IMR-90 (cell line): ENCODE measurements around the gene TAL1. TPM values are rescaled to one million over a fixed set of nuclear protein-coding genes. Genes with fewer than 3 reads are reported as not detected.

Experiments used
- ATAC-seq: fragments of 200-7000 bp; cut with Tn5 transposase; 2 replicates; pipeline ENCODE4 v1.9.1; 2020; ENCODE audit warnings: low read depth, mild to moderate bottlenecking, moderate library complexity
- BruUV-seq: library from RNA; stranded (reverse); fragments of 400-500 nt; replicated peaks from 2 replicates; lab custom pipeline; 2021; lab: Mats Ljungman, UMichigan
- CTCF ChIA-PET: fragments of 300-600 bp; formaldehyde crosslinking; extraction: SDS; loops from one replicate; lab custom pipeline; 2021; ENCODE audit warnings: antibody characterized with exemption; lab: Yijun Ruan, JAX
- POLR2A ChIA-PET: fragments of 300-600 bp; sonication (Branson Sonifier 250); formaldehyde crosslinking; loops from one replicate; lab custom pipeline; 2022; ENCODE audit warnings: antibody characterized with exemption; ENCODE audit not compliant: unreplicated experiment; lab: Charles Lee
- DNase-seq: peaks from one replicate; pipeline ENCODE4 v3.0.0; 2013
- H2AFZ ChIP-seq: replicated peaks from 2 replicates; pipeline ENCODE3; 2013; ENCODE audit warnings: low read length, mild to moderate bottlenecking; ENCODE audit not compliant: poor library complexity
- H2AK5ac ChIP-seq: 2 replicates; pipeline ENCODE4 v1.6.1; 2013; ENCODE audit warnings: low read depth, low read length, inconsistent platforms
- H2AK9ac ChIP-seq: replicated peaks from 2 replicates; pipeline ENCODE3; 2013; ENCODE audit warnings: mild to moderate bottlenecking, low read depth, low read length, moderate library complexity; ENCODE audit not compliant: poor library complexity
- H2BK120ac ChIP-seq: 2 replicates; pipeline ENCODE4 v1.6.1; 2013; ENCODE audit warnings: low read depth, low read length, inconsistent platforms
- H2BK15ac ChIP-seq: 3 replicates; pipeline ENCODE4 v1.6.1; 2013; ENCODE audit warnings: low read depth, low read length, inconsistent platforms
- H2BK20ac ChIP-seq: 2 replicates; pipeline ENCODE4 v1.6.1; 2013; ENCODE audit warnings: low read depth, mild to moderate bottlenecking, inconsistent platforms, low read length, moderate library complexity
- H2BK5ac ChIP-seq: 2 replicates; pipeline ENCODE4 v1.6.1; 2013; ENCODE audit warnings: mild to moderate bottlenecking, low read depth, low read length, inconsistent platforms; ENCODE audit not compliant: poor library complexity, severe bottlenecking
- H3K14ac ChIP-seq: replicated peaks from 2 replicates; pipeline ENCODE4 v1.6.1; 2013; ENCODE audit warnings: low read depth, low read length, inconsistent platforms
- H3K18ac ChIP-seq: 2 replicates; pipeline ENCODE4 v1.6.1; 2013; ENCODE audit warnings: low read depth, low read length, control low read depth
- H3K23ac ChIP-seq: 2 replicates; pipeline ENCODE4 v1.6.1; 2013; ENCODE audit warnings: low read depth, low read length, inconsistent platforms
- H3K27ac ChIP-seq: 2 replicates; pipeline ENCODE4 v1.5.1; 2013; ENCODE audit warnings: mild to moderate bottlenecking, control low read depth, low read length; ENCODE audit not compliant: insufficient read depth
- H3K27me3 ChIP-seq: 2 replicates; pipeline ENCODE4 v1.6.1; 2013; ENCODE audit warnings: low read length; ENCODE audit not compliant: control insufficient read depth, insufficient read depth
- H3K36me3 ChIP-seq: 2 replicates; pipeline ENCODE4 v1.6.1; 2013; ENCODE audit warnings: low read length, mixed read lengths; ENCODE audit not compliant: control insufficient read depth, insufficient read depth
- H3K4ac ChIP-seq: 2 replicates; pipeline ENCODE4 v1.6.1; 2013; ENCODE audit warnings: low read depth, low read length, inconsistent platforms
- H3K4me1 ChIP-seq: 2 replicates; pipeline ENCODE4 v1.6.1; 2013; ENCODE audit warnings: low read length, mixed read lengths; ENCODE audit not compliant: control insufficient read depth, insufficient read depth
- H3K4me2 ChIP-seq: 2 replicates; pipeline ENCODE4 v1.6.1; 2013; ENCODE audit warnings: low read depth, mild to moderate bottlenecking, control low read depth, low read length, moderate library complexity
- H3K4me3 ChIP-seq: 2 replicates; pipeline ENCODE4 v1.5.1; 2013; ENCODE audit warnings: low read depth, mild to moderate bottlenecking, control low read depth, low read length, moderate library complexity; ENCODE audit not compliant: insufficient read depth
- H3K56ac ChIP-seq: 2 replicates; pipeline ENCODE4 v1.6.1; 2013; ENCODE audit warnings: low read length, inconsistent platforms; ENCODE audit not compliant: insufficient read depth; ENCODE audit errors: extremely low read depth
- H3K79me1 ChIP-seq, 2 experiments: 2 replicates each; pipeline ENCODE4 v1.6.1; 2013; ENCODE audit warnings: low read length in 2 of 2, inconsistent platforms in 1 of 2, low read depth in 1 of 2
- H3K9ac ChIP-seq: 2 replicates; pipeline ENCODE4 v1.6.1; 2013; ENCODE audit warnings: low read depth, low read length, control low read depth
- H3K9me1 ChIP-seq: 2 replicates; pipeline ENCODE4 v1.6.1; 2013; ENCODE audit warnings: low read length, inconsistent platforms; ENCODE audit not compliant: insufficient read depth
- H3K9me3 ChIP-seq: 2 replicates; pipeline ENCODE4 v1.6.1; 2013; ENCODE audit warnings: low read length; ENCODE audit not compliant: control insufficient read depth, insufficient read depth
- H4K20me1 ChIP-seq: 2 replicates; pipeline ENCODE4 v1.6.1; 2013; ENCODE audit warnings: low read length, inconsistent platforms; ENCODE audit not compliant: insufficient read depth
- H4K5ac ChIP-seq: 2 replicates; pipeline ENCODE4 v1.6.1; 2013; ENCODE audit warnings: mild to moderate bottlenecking, low read depth, low read length, control low read depth
- H4K8ac ChIP-seq, 2 experiments: 2 replicates each; pipeline ENCODE4 v1.6.1; 2013; ENCODE audit warnings: low read depth in 2 of 2, low read length in 2 of 2, control low read depth in 1 of 2, inconsistent platforms in 1 of 2
- H4K91ac ChIP-seq: 2 replicates; pipeline ENCODE4 v1.6.1; 2013; ENCODE audit warnings: low read depth, low read length, inconsistent platforms; ENCODE audit not compliant: insufficient read depth
- BHLHE40 ChIP-seq: fragments of 150-350 bp; IDR thresholded peaks from 2 replicates; pipeline ENCODE4 v1.6.1; 2016; ENCODE audit warnings: mild to moderate bottlenecking, low read depth, low read length
- CEBPB ChIP-seq: IDR thresholded peaks from 2 replicates; pipeline ENCODE4 v1.6.1; 2012; ENCODE audit warnings: low read depth, low read length, improper control_type of control experiment
- CHD1 ChIP-seq: IDR thresholded peaks from 2 replicates; pipeline ENCODE4 v1.6.1; 2012; ENCODE audit warnings: low read depth, low read length, improper control_type of control experiment
- CTCF ChIP-seq: conservative IDR thresholded peaks from 2 replicates; pipeline ENCODE4 v1.5.1; 2012; ENCODE audit warnings: mild to moderate bottlenecking, low read depth, low read length, improper control_type of control experiment
- ELK1 ChIP-seq: fragments of 150-350 bp; IDR thresholded peaks from 2 replicates; pipeline ENCODE4 v1.6.1; 2016; ENCODE audit warnings: low read depth, mild to moderate bottlenecking, low read length, moderate library complexity, borderline replicate concordance
- FOS ChIP-seq: fragments of 150-350 bp; IDR thresholded peaks from 2 replicates; pipeline ENCODE4 v1.6.1; 2016; ENCODE audit warnings: low read depth, low read length
- MAFK ChIP-seq: IDR thresholded peaks from 2 replicates; pipeline ENCODE4 v1.6.1; 2012; ENCODE audit warnings: low read depth, low read length, improper control_type of control experiment
- MAZ ChIP-seq: IDR thresholded peaks from 2 replicates; pipeline ENCODE4 v1.6.1; 2012; ENCODE audit warnings: low read depth, mild to moderate bottlenecking, low read length, improper control_type of control experiment, moderate library complexity, borderline replicate concordance
- MXI1 ChIP-seq: IDR thresholded peaks from 2 replicates; pipeline ENCODE4 v1.6.1; 2012; ENCODE audit warnings: low read depth, mild to moderate bottlenecking, low read length, moderate library complexity, borderline replicate concordance
- NFE2L2 ChIP-seq: fragments of 150-350 bp; IDR thresholded peaks from 2 replicates; pipeline ENCODE4 v1.6.1; 2016; ENCODE audit warnings: low read depth, mild to moderate bottlenecking, low read length
- POLR2A ChIP-seq: IDR thresholded peaks from 2 replicates; pipeline ENCODE4 v1.6.1; 2012; ENCODE audit warnings: mild to moderate bottlenecking, low read depth, low read length
- RAD21 ChIP-seq: IDR thresholded peaks from 2 replicates; pipeline ENCODE4 v1.6.1; 2012; ENCODE audit warnings: low read length, improper control_type of control experiment
- RCOR1 ChIP-seq: IDR thresholded peaks from 2 replicates; pipeline ENCODE4 v1.6.1; 2012; ENCODE audit warnings: mild to moderate bottlenecking, low read length, improper control_type of control experiment; ENCODE audit not compliant: insufficient replicate concordance
- RFX5 ChIP-seq: IDR thresholded peaks from 2 replicates; pipeline ENCODE4 v1.8.0; 2012; ENCODE audit warnings: low read depth, mild to moderate bottlenecking, low read length, moderate library complexity
- SMC3 ChIP-seq: fragments of 150-350 bp; IDR thresholded peaks from 2 replicates; pipeline ENCODE4 v1.6.1; 2016; ENCODE audit warnings: low read depth, mild to moderate bottlenecking, antibody characterized with exemption, low read length, moderate library complexity
- USF2 ChIP-seq: fragments of 150-350 bp; IDR thresholded peaks from 2 replicates; pipeline ENCODE4 v1.6.1; 2017; ENCODE audit warnings: mild to moderate bottlenecking, antibody characterized with exemption, low read length, low read depth
- WGBS, 2 experiments: methylation state at CpG; one replicate each; pipeline versions ENCODE4 v1.1.5 to v1.1.7; 2013; ENCODE audit warnings: missing lambda C conversion rate in 2 of 2; ENCODE audit not compliant: insufficient read length in 1 of 2; ENCODE audit errors: extremely low coverage in 2 of 2; 5-methylcytosine and 5-hydroxymethylcytosine counted together
- dilution Hi-C: fragments of 300-500 bp; cut with HindIII; formaldehyde crosslinking; loops from one replicate; pipeline ENCODE4 v1.14.3; 2018; ENCODE audit warnings: low sequenced_read_pairs; ENCODE audit not compliant: unreplicated experiment
- in situ Hi-C: fragments of 300-500 bp; cut with MboI; formaldehyde crosslinking; loops from 3 replicates; pipeline ENCODE4 v1.14.3; 2019; ENCODE audit warnings: low sequenced_read_pairs, inconsistent platforms, mixed read lengths
- intact Hi-C: fragments of 100-400 bp; cut with micrococcal nuclease; formaldehyde crosslinking; loops from 2 replicates; pipeline ENCODE4 v1.10.0; 2022
- polyA plus RNA-seq, 3 experiments: library from polyadenylated mRNA; depleted of rRNA; stranded (reverse); fragments of >200 nt; gene quantifications; 2 replicates each; pipeline ENCODE4 v1.2.3, GENCODE V29; 2012; ENCODE audit warnings: low replicate concordance in 1 of 3
- total RNA-seq: library from RNA; depleted of rRNA; stranded (reverse); fragments of >200 nt; gene quantifications from 2 replicates; pipeline ENCODE4 v1.2.3, GENCODE V29; 2012

The TAL1 gene
- total and polyA plus RNA-seq, 2 of the 4 experiments (the other 2 are of a cell fraction): not detected

- in situ Hi-C loops (loop anchor here (5.0 to 10.0 kb wide), 2 partner anchors 240 to 532 kb away; no protein-coding TSS in a partner anchor), intact Hi-C loops (no loop called here), dilution Hi-C loops (no loop called here)
- H2BK5ac ChIP-seq: no peak overlapping the region
- H2AK9ac ChIP-seq: no peak overlapping the region
- H3K4ac ChIP-seq: no peak overlapping the region
- ChIA-PET CTCF (no interaction called here), POLR2A (no interaction called here)
- no peak overlapping the region for H4K8ac ChIP-seq
- no peak overlapping the region for H3K9ac ChIP-seq
- DNase-seq: no peak
- no peaks in the 10 kb centered on the region for H3K36me3 ChIP-seq
- TF ChIP-seq CEBPB (no peak), RFX5 (no peak), NFE2L2 (no peak), FOS (no peak), BHLHE40 (no peak), SMC3 (no peak), RAD21 (no peak), ELK1 (no peak), CTCF (no peak), MAFK (no peak), MAZ (no peak), MXI1 (no peak), USF2 (no peak), POLR2A (no peak), CHD1 (no peak), RCOR1 (no peak)
- no peak overlapping the region for H3K23ac ChIP-seq
- H3K9me3 ChIP-seq: no peaks in the 10 kb centered on the region
- H3K4me2 ChIP-seq: no peak overlapping the region
- H2BK15ac ChIP-seq: no peak overlapping the region
- H3K27ac ChIP-seq: no peak overlapping the region
- H3K4me1 ChIP-seq: no peaks in the 10 kb centered on the region
- no peak overlapping the region for H3K18ac ChIP-seq
- no peaks in the 10 kb centered on the region for H3K9me1 ChIP-seq
- no peak overlapping the region for H3K56ac ChIP-seq
- no CpG with 5 or more reads among the region's 7 CpGs for WGBS, 2 experiments
- BruUV-seq: no TSS peak
- no peak overlapping the region for H2BK20ac ChIP-seq
- no peak for ATAC-seq
- H3K79me1 ChIP-seq: no peaks in the 10 kb centered on the region
- H2AFZ ChIP-seq: no peak overlapping the region
- H3K27me3 ChIP-seq: peaks cover 2% of the 10 kb centered on the region; the same call in 1 of the 2 replicates
- H2AK5ac ChIP-seq: no peak overlapping the region
- no peak overlapping the region for H4K5ac ChIP-seq
- H4K20me1 ChIP-seq: no peaks in the 10 kb centered on the region
- no peak overlapping the region for H4K91ac ChIP-seq
- H2BK120ac ChIP-seq: no peak overlapping the region
- no peak overlapping the region for H3K14ac ChIP-seq
- no peak overlapping the region for H3K4me3 ChIP-seq
These were observed 49.3 kb downstream of the TAL1 start for GRCh38 chr1:47182676-47183235.
